ENCODE data around the gene B3GNT9.

- TF ChIP-seq, protein P1, sequence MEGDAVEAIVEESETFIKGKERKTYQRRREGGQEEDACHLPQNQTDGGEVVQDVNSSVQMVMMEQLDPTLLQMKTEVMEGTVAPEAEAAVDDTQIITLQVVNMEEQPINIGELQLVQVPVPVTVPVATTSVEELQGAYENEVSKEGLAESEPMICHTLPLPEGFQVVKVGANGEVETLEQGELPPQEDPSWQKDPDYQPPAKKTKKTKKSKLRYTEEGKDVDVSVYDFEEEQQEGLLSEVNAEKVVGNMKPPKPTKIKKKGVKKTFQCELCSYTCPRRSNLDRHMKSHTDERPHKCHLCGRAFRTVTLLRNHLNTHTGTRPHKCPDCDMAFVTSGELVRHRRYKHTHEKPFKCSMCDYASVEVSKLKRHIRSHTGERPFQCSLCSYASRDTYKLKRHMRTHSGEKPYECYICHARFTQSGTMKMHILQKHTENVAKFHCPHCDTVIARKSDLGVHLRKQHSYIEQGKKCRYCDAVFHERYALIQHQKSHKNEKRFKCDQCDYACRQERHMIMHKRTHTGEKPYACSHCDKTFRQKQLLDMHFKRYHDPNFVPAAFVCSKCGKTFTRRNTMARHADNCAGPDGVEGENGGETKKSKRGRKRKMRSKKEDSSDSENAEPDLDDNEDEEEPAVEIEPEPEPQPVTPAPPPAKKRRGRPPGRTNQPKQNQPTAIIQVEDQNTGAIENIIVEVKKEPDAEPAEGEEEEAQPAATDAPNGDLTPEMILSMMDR (IDR thresholded peaks at IDR 0.05): no peak
- TF ChIP-seq ZFX (IDR thresholded peaks at IDR 0.05; ENCODE audit: borderline replicate concordance): no peak
Measured at GRCh38 chr16:67115639-67116038, 35.2 kb downstream of the B3GNT9 start.

Data from 22Rv1 (cell line).